SK-N-SH treated with all-trans-retinoic acid at 6 μM for 48 hours (cell line): Measurements from ENCODE around the gene ARSB.

ENCODE experiments used
- ARNTL ChIP-seq: fragments of 450-650 bp; formaldehyde crosslinking; IDR thresholded peaks from 2 replicates; pipeline ENCODE4 v1.5.0; 2020; ENCODE audit warnings: low read depth, mild to moderate bottlenecking, moderate library complexity, borderline replicate concordance
- GLIS3 ChIP-seq: fragments of 250-450 bp; sonication (Bioruptor Pico); IDR thresholded peaks from 2 replicates; pipeline ENCODE4 v1.5.0; 2020; ENCODE audit warnings: mild to moderate bottlenecking, moderate library complexity
- ZNF565 ChIP-seq: fragments of 450-650 bp; formaldehyde crosslinking; conservative IDR thresholded peaks from 2 replicates; pipeline ENCODE4 v1.5.0; 2020; ENCODE audit warnings: low read depth, mild to moderate bottlenecking, moderate library complexity
- TF ChIP-seq, protein P1 (sequence below): fragments of 250-450 bp; sonication (Bioruptor Pico); IDR thresholded peaks from 2 replicates; pipeline ENCODE4 v1.8.0; 2021; ENCODE audit warnings: low read depth, mild to moderate bottlenecking, moderate library complexity, borderline replicate concordance
- TF ChIP-seq, protein P2 (sequence below): fragments of 250-450 bp; sonication (Bioruptor Pico); IDR thresholded peaks from 2 replicates; pipeline ENCODE4 v1.5.1; 2020; ENCODE audit warnings: low read depth, mild to moderate bottlenecking, moderate library complexity

DNA sequence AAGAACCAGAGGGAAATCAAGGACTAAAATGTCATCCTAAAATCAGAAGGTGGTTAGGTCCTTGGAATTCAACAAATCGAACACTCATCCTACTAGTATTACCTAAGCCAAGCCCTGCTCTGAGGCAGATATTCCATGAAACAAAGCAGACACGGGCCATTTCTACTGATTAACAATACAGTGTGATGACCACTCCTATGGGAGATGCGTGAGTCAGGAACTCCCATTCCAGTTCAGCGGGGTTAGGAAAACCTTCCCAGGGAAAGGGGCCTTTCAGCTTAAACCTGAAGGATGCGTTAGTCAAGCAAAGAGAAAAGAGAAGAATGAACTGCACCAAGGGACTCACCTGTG lies 218.7 kb downstream of the ARSB start:
- no peak for TF ChIP-seq ZNF565 (CRISPR knock-in tag)
- TF ChIP-seq ARNTL (CRISPR knock-in tag): no peak
- TF ChIP-seq, protein P1, sequence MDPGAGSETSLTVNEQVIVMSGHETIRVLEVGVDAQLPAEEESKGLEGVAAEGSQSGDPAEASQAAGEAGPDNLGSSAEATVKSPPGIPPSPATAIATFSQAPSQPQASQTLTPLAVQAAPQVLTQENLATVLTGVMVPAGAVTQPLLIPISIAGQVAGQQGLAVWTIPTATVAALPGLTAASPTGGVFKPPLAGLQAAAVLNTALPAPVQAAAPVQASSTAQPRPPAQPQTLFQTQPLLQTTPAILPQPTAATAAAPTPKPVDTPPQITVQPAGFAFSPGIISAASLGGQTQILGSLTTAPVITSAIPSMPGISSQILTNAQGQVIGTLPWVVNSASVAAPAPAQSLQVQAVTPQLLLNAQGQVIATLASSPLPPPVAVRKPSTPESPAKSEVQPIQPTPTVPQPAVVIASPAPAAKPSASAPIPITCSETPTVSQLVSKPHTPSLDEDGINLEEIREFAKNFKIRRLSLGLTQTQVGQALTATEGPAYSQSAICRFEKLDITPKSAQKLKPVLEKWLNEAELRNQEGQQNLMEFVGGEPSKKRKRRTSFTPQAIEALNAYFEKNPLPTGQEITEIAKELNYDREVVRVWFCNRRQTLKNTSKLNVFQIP (CRISPR knock-in tag): no peak
- TF ChIP-seq, protein P2, sequence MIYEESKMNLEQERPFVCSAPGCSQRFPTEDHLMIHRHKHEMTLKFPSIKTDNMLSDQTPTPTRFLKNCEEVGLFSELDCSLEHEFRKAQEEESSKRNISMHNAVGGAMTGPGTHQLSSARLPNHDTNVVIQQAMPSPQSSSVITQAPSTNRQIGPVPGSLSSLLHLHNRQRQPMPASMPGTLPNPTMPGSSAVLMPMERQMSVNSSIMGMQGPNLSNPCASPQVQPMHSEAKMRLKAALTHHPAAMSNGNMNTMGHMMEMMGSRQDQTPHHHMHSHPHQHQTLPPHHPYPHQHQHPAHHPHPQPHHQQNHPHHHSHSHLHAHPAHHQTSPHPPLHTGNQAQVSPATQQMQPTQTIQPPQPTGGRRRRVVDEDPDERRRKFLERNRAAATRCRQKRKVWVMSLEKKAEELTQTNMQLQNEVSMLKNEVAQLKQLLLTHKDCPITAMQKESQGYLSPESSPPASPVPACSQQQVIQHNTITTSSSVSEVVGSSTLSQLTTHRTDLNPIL (CRISPR knock-in tag): no peak
- no peak for TF ChIP-seq GLIS3 (CRISPR knock-in tag)
